CD4-positive, alpha-beta T cell treated with Interleukin-10 for 1 hour (primary cell): ENCODE results near the gene ACAD9.
A peak's percentile ranks its signal among the peaks of the same experiment; 100 is the strongest.

Source experiments
- DNase-seq: peaks from one replicate; pipeline ENCODE4 v3.0.0-alpha.2; 2020

The ACAD9 gene

GRCh38 chr3:128942161-128942952, 62.9 kb downstream of the ACAD9 start:
- no peak for DNase-seq

DNA sequence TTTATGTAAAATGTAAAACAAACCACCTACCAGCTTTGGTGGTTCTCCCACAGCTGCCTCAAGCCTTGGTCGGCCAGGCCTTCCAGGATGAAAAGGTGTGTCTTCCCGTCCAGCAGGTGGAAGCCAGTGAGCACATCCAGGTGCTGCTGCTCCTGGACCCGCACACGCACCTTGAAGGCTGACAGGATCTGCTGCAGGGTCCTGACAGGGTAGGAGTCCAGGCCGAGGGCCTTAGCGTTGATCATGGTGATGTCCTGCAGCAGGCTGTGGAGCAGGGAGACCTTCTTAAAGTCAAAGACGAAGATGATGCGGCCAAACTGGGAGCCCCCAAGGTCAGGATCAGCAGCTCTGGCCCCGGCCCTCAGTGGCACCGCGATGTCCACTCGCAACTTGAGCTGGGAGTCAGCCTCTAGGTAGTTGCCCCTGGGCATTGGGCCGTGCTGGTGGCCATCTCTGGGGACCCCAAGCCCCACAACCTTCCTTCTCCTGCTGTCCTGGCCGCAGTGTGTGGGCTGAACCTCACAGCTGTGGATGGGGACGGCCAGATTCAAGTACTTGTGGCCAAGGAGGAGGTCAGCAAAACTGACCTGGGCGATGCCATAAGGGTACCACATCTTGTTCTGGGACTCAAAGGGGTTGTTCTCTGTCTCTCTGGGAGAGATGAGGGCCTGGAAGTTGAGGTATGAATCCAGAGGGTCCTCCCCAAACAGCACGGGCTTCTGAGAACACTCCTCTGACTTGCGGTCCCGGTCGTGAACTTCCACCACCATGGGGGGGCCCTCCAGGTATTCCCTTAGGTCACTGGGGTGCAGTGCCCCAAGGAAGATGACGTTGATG, 65.8 kb downstream of the ACAD9 start:
- DNase-seq, result no peak

DNA sequence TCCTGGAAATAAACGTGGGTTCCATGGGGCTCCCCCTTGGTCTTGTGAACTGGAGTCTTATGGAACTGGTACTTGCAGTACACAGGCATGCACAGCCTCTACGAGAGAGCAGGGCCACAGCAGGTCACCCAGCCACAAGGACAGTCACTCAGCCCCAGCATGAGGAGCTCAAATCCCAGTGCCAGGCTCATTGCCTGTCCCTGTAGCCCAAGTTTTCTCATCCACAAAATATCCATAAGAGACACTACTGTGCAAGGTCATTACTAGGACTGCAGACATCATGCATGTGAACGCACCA, 66.4 kb downstream of the ACAD9 start:
- DNase-seq, result no peak

GRCh38 chr3:128946411-128946810, 67.0 kb downstream of the ACAD9 start:
- no peak for DNase-seq

DNA sequence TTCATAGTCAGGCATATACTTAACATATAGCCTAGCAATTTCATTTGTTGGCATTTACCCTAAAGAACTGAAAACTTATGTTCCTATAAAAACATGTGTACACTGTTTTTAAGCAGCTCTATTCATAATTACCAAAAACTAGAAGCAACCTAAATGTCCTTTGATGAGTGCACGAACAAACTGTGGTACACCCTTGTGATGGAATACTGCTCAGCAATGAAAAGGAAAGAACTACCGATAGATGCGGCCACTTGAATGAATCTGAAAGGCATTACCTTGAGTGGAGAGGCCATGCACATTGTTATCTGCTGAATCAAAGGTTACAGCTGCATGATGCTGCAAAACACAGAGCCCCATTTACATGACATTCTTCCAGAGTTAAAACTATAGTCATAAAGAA, 69.7 kb downstream of the ACAD9 start:
- DNase-seq, result no peak

GRCh38 chr3:128950223-128950938, 71.0 kb downstream of the ACAD9 start:
- DNase-seq, result peak; percentile 27

- no peak for DNase-seq
These were observed 77.0 kb downstream of the ACAD9 start for GRCh38 chr3:128956440-128956839.
